Measurements from ENCODE around the gene GIGYF1. TPM values are rescaled to one million over a fixed set of nuclear protein-coding genes. Genes with fewer than 3 reads are reported as not detected.

GIGYF1 gene
- total RNA-seq, 1 donor = 26.3 TPM

GRCh38 chr7:100654908-100655831 is 38.9 kb downstream of the GIGYF1 start:
- peaks cover 41% of the 10 kb centered on the region for H3K27me3 ChIP-seq (ENCODE audit: insufficient read depth, low read length)
- H3K4me3 ChIP-seq (ENCODE audit: low read length) = no peak overlapping the region
- H3K9me3 ChIP-seq (ENCODE audit: low read depth, low read length) = no peaks in the 10 kb centered on the region
- no peaks in the 10 kb centered on the region for H3K4me1 ChIP-seq (ENCODE audit: insufficient read depth, low read length)

GRCh38 chr7:100649826-100650565 is 44.1 kb downstream of the GIGYF1 start:
- peaks cover 10% of the 10 kb centered on the region for H3K27me3 ChIP-seq (ENCODE audit: insufficient read depth, low read length)
- H3K9me3 ChIP-seq (ENCODE audit: low read depth, low read length) = no peaks in the 10 kb centered on the region
- no peak overlapping the region for H3K4me3 ChIP-seq (ENCODE audit: low read length)
- H3K4me1 ChIP-seq (ENCODE audit: insufficient read depth, low read length) = no peaks in the 10 kb centered on the region

GRCh38 chr7:100642534-100642907 is 51.5 kb downstream of the GIGYF1 start:
- no peak overlapping the region for H3K4me3 ChIP-seq (ENCODE audit: low read length)

GRCh38 chr7:100641860-100642533 is 52.1 kb downstream of the GIGYF1 start:
- Histone ChIP-seq H3K27me3 (ENCODE audit: insufficient read depth, low read length) (no peaks in the 10 kb centered on the region), H3K9me3 (ENCODE audit: low read depth, low read length) (no peaks in the 10 kb centered on the region), H3K4me3 (ENCODE audit: low read length) (no peak overlapping the region), H3K4me1 (ENCODE audit: insufficient read depth, low read length) (no peaks in the 10 kb centered on the region)

More at GRCh38 chr7:100642534-100642907, 51.5 kb downstream of the GIGYF1 start:
- H3K27me3 ChIP-seq (ENCODE audit: insufficient read depth, low read length) = no peaks in the 10 kb centered on the region
- H3K9me3 ChIP-seq (ENCODE audit: low read depth, low read length) = no peaks in the 10 kb centered on the region
- no peaks in the 10 kb centered on the region for H3K4me1 ChIP-seq (ENCODE audit: insufficient read depth, low read length)

GRCh38 chr7:100641463-100641859 is 52.6 kb downstream of the GIGYF1 start, which contains the start of gene TFR2:
TFR2 (minus strand) TSS chr7:100641552; CDS start chr7:100641509, 43 bp downstream.
- no peaks in the 10 kb centered on the region for H3K4me1 ChIP-seq (ENCODE audit: insufficient read depth, low read length)
- H3K27me3 ChIP-seq (ENCODE audit: insufficient read depth, low read length) = no peaks in the 10 kb centered on the region
- H3K4me3 ChIP-seq (ENCODE audit: low read length) = no peak within 1 kb of the TSS
- no peaks in the 10 kb centered on the region for H3K9me3 ChIP-seq (ENCODE audit: low read depth, low read length)

- Histone ChIP-seq H3K27me3 (ENCODE audit: insufficient read depth, low read length) (no peaks in the 10 kb centered on the region), H3K9me3 (ENCODE audit: low read depth, low read length) (no peaks in the 10 kb centered on the region), H3K4me1 (ENCODE audit: insufficient read depth, low read length) (no peaks in the 10 kb centered on the region), H3K4me3 (ENCODE audit: low read length) (no peak overlapping the region)
These were observed 53.3 kb downstream of the GIGYF1 start for GRCh38 chr7:100640517-100641440.

- Histone ChIP-seq H3K4me3 (ENCODE audit: low read length) (no peak overlapping the region), H3K9me3 (ENCODE audit: low read depth, low read length) (no peaks in the 10 kb centered on the region), H3K27me3 (ENCODE audit: insufficient read depth, low read length) (no peaks in the 10 kb centered on the region), H3K4me1 (ENCODE audit: insufficient read depth, low read length) (no peaks in the 10 kb centered on the region)
These were observed 54.0 kb downstream of the GIGYF1 start for GRCh38 chr7:100639995-100640516.

GRCh38 chr7:100632951-100633717 is 60.9 kb downstream of the GIGYF1 start:
- H3K4me3 ChIP-seq (ENCODE audit: low read length) = peak overlapping the region; percentile 46
- peaks cover 10% of the 10 kb centered on the region for H3K4me1 ChIP-seq (ENCODE audit: insufficient read depth, low read length)
- H3K9me3 ChIP-seq (ENCODE audit: low read depth, low read length) = no peaks in the 10 kb centered on the region
- peaks cover 3% of the 10 kb centered on the region for H3K27me3 ChIP-seq (ENCODE audit: insufficient read depth, low read length)

GRCh38 chr7:100630066-100630465 is 64.0 kb downstream of the GIGYF1 start:
- peaks cover 3% of the 10 kb centered on the region for H3K27me3 ChIP-seq (ENCODE audit: insufficient read depth, low read length)
- peaks cover 23% of the 10 kb centered on the region for H3K4me1 ChIP-seq (ENCODE audit: insufficient read depth, low read length)
- H3K4me3 ChIP-seq (ENCODE audit: low read length) = no peak overlapping the region
- no peaks in the 10 kb centered on the region for H3K9me3 ChIP-seq (ENCODE audit: low read depth, low read length)

Other genes with a start within 250 kb of the GIGYF1 start
- 0.73 TPM for gene SPACDR, start 230.0 kb downstream of the GIGYF1 start, total RNA-seq
- gene TSC22D4, start 215.0 kb downstream of the GIGYF1 start, total RNA-seq = 39.8 TPM
- gene NYAP1, start 210.3 kb downstream of the GIGYF1 start, total RNA-seq = 0.10 TPM
- gene AGFG2, start 155.0 kb downstream of the GIGYF1 start, total RNA-seq = 3.4 TPM
- gene SAP25, start 120.3 kb downstream of the GIGYF1 start, total RNA-seq = 1.8 TPM
- gene LRCH4, start 108.1 kb downstream of the GIGYF1 start, total RNA-seq = 153 TPM
- gene FBXO24, start 107.9 kb downstream of the GIGYF1 start, total RNA-seq = 0.21 TPM
- 0.42 TPM for gene PCOLCE, start 91.9 kb downstream of the GIGYF1 start, total RNA-seq
- 6.2 TPM for gene MOSPD3, start 81.7 kb downstream of the GIGYF1 start, total RNA-seq
- gene TFR2, start 52.7 kb downstream of the GIGYF1 start, total RNA-seq = 0.31 TPM
- gene ACTL6B, start 37.8 kb downstream of the GIGYF1 start, total RNA-seq = not detected
- gene GNB2, start 20.5 kb downstream of the GIGYF1 start, total RNA-seq = 82.2 TPM
- 10.4 TPM for gene POP7, start 11.9 kb upstream of the GIGYF1 start, total RNA-seq
- gene EPO, start 26.2 kb upstream of the GIGYF1 start, total RNA-seq = not detected
- gene ZAN, start 39.3 kb upstream of the GIGYF1 start, total RNA-seq = not detected
- gene EPHB4, start 133.3 kb upstream of the GIGYF1 start, total RNA-seq = 4.1 TPM
- 22.6 TPM for gene SLC12A9, start 158.5 kb upstream of the GIGYF1 start, total RNA-seq
- 2.2 TPM for gene TRIP6, start 173.1 kb upstream of the GIGYF1 start, total RNA-seq
- 51.4 TPM for gene SRRT, start 180.9 kb upstream of the GIGYF1 start, total RNA-seq
- gene UFSP1, start 195.5 kb upstream of the GIGYF1 start, total RNA-seq = 1.5 TPM
- gene ACHE, start 201.6 kb upstream of the GIGYF1 start, total RNA-seq = 0.21 TPM

Measured in mononuclear cell (primary cell).